WTC11 (cell line): ENCODE measurements around the gene ASCC3. TPM values are rescaled to one million over a fixed set of nuclear protein-coding genes. Genes with fewer than 3 reads are reported as not detected.

Experiments used
- ATAC-seq: fragments of 200-7000 bp; cut with Tn5 transposase; 2 replicates; pipeline ENCODE4 v1.10.0; 2021; ENCODE audit warnings: mild to moderate bottlenecking, moderate library complexity
- CTCF ChIA-PET: fragments of 300-600 bp; sonication (Branson Sonifier 250); formaldehyde crosslinking; loops from one replicate; lab custom pipeline; 2021; ENCODE audit warnings: antibody characterized with exemption; lab: Charles Lee
- POLR2A ChIA-PET: fragments of 350-600 bp; sonication (Branson Sonifier 250); formaldehyde crosslinking; loops from one replicate; lab custom pipeline; 2021; ENCODE audit warnings: antibody characterized with exemption; lab: Charles Lee
- DNase-seq: peaks from one replicate; pipeline ENCODE4 v3.0.0; 2021; ENCODE audit warnings: low spot score
- H3K27ac Mint-ChIP-seq: 2 replicates; pipeline ENCODE4 v1.8.0; 2021; ENCODE audit warnings: mixed read lengths
- H3K27me3 Mint-ChIP-seq: 2 replicates; pipeline ENCODE4 v1.8.0; 2021; ENCODE audit warnings: low read depth, mild to moderate bottlenecking, moderate library complexity, mixed read lengths
- H3K36me3 Mint-ChIP-seq: 2 replicates; pipeline ENCODE4 v1.8.0; 2021; ENCODE audit warnings: mixed read lengths
- H3K4me1 Mint-ChIP-seq: 2 replicates; pipeline ENCODE4 v1.8.0; 2022; ENCODE audit warnings: mixed read lengths
- H3K4me3 Mint-ChIP-seq: 2 replicates; pipeline ENCODE4 v1.8.0; 2021; ENCODE audit warnings: mild to moderate bottlenecking, moderate library complexity, mixed read lengths
- H3K9me3 Mint-ChIP-seq: 2 replicates; pipeline ENCODE4 v1.8.0; 2021; ENCODE audit warnings: mixed read lengths
- AR ChIP-seq: fragments of 250-450 bp; sonication (Bioruptor Pico); IDR thresholded peaks from 2 replicates; pipeline ENCODE4 v1.9.0; 2021; ENCODE audit warnings: mild to moderate bottlenecking
- ATF1 ChIP-seq: sonication (generic); formaldehyde crosslinking; IDR thresholded peaks from 2 replicates; pipeline ENCODE4 v1.8.1; 2023; ENCODE audit warnings: mild to moderate bottlenecking, moderate library complexity, missing genetic modification reagents
- ATF2 ChIP-seq: sonication (generic); formaldehyde crosslinking; IDR thresholded peaks from 2 replicates; pipeline ENCODE4 v1.8.1; 2022; ENCODE audit warnings: low read depth, missing genetic modification reagents, borderline replicate concordance
- E2F1 ChIP-seq: sonication (generic); formaldehyde crosslinking; IDR thresholded peaks from 2 replicates; pipeline ENCODE4 v1.8.0; 2022; ENCODE audit warnings: mild to moderate bottlenecking, missing genetic modification reagents
- ELF4 ChIP-seq: sonication (generic); formaldehyde crosslinking; IDR thresholded peaks from 2 replicates; pipeline ENCODE4 v1.8.1; 2022; ENCODE audit warnings: low read depth, mild to moderate bottlenecking, moderate library complexity, missing genetic modification reagents
- GABPB1 ChIP-seq: sonication (generic); formaldehyde crosslinking; IDR thresholded peaks from 2 replicates; pipeline ENCODE4 v1.8.1; 2023; ENCODE audit warnings: mild to moderate bottlenecking, missing genetic modification reagents
- GTF2I ChIP-seq: fragments of 250-450 bp; sonication (Bioruptor Pico); conservative IDR thresholded peaks from 2 replicates; pipeline ENCODE4 v1.4.0; 2021; ENCODE audit warnings: mild to moderate bottlenecking
- HMGXB4 ChIP-seq: sonication (generic); formaldehyde crosslinking; IDR thresholded peaks from 2 replicates; pipeline ENCODE4 v1.8.1; 2023; ENCODE audit warnings: mild to moderate bottlenecking, moderate library complexity, missing genetic modification reagents
- IRF1 ChIP-seq: sonication (generic); formaldehyde crosslinking; IDR thresholded peaks from 2 replicates; pipeline ENCODE4 v1.8.0; 2023; ENCODE audit warnings: missing genetic modification reagents
- MAX ChIP-seq: sonication (generic); formaldehyde crosslinking; IDR thresholded peaks from 2 replicates; pipeline ENCODE4 v1.8.0; 2022; ENCODE audit warnings: mild to moderate bottlenecking, missing genetic modification reagents
- MXD4 ChIP-seq: fragments of 250-450 bp; sonication (Bioruptor Pico); IDR thresholded peaks from 2 replicates; pipeline ENCODE4 v1.8.0; 2021; ENCODE audit warnings: mild to moderate bottlenecking, moderate library complexity, borderline replicate concordance
- MYBL2 ChIP-seq: sonication (generic); formaldehyde crosslinking; IDR thresholded peaks from 2 replicates; pipeline ENCODE4 v1.8.1; 2023; ENCODE audit warnings: mild to moderate bottlenecking, moderate library complexity, missing genetic modification reagents
- NFATC4 ChIP-seq: fragments of 250-450 bp; sonication (Bioruptor Pico); IDR thresholded peaks from 2 replicates; pipeline ENCODE4 v1.9.0; 2021; ENCODE audit warnings: mild to moderate bottlenecking
- NFYB ChIP-seq: sonication (generic); formaldehyde crosslinking; conservative IDR thresholded peaks from 2 replicates; pipeline ENCODE4 v1.8.0; 2022; ENCODE audit warnings: low read depth, missing genetic modification reagents
- SOX15 ChIP-seq: fragments of 250-450 bp; sonication (Bioruptor Pico); IDR thresholded peaks from 2 replicates; pipeline ENCODE4 v1.9.0; 2021; ENCODE audit warnings: mild to moderate bottlenecking
- ZMAT4 ChIP-seq: fragments of 250-450 bp; sonication (Bioruptor Pico); IDR thresholded peaks from 2 replicates; pipeline ENCODE4 v1.9.0; 2021; ENCODE audit warnings: mild to moderate bottlenecking
- ZNF138 ChIP-seq: sonication (generic); formaldehyde crosslinking; conservative IDR thresholded peaks from 2 replicates; pipeline ENCODE4 v1.8.1; 2022; ENCODE audit warnings: mild to moderate bottlenecking, moderate library complexity, missing genetic modification reagents
- ZNF263 ChIP-seq: sonication (generic); formaldehyde crosslinking; IDR thresholded peaks from 2 replicates; pipeline ENCODE4 v1.8.1; 2022; ENCODE audit warnings: low read depth, mild to moderate bottlenecking, moderate library complexity, missing genetic modification reagents
- ZNF317 ChIP-seq: sonication (generic); formaldehyde crosslinking; IDR thresholded peaks from 2 replicates; pipeline ENCODE4 v1.8.1; 2023; ENCODE audit warnings: low read depth, mild to moderate bottlenecking, moderate library complexity, missing genetic modification reagents, borderline replicate concordance
- ZNF423 ChIP-seq: fragments of 250-450 bp; sonication (Bioruptor Pico); IDR thresholded peaks from 2 replicates; pipeline ENCODE4 v2.1.2; 2022; ENCODE audit warnings: mild to moderate bottlenecking, moderate library complexity
- ZNF532 ChIP-seq: fragments of 250-450 bp; sonication (Bioruptor Pico); IDR thresholded peaks from 2 replicates; pipeline ENCODE4 v1.9.0; 2021; ENCODE audit warnings: mild to moderate bottlenecking, borderline replicate concordance
- total RNA-seq: library from RNA; stranded (reverse); gene quantifications from 3 replicates; pipeline ENCODE4 v1.2.3, GENCODE V29; 2021

The ASCC3 gene
- total RNA-seq, 1 experiment from 2014 or later: 80.7 TPM

GRCh38 chr6:100575921-100576320 is 305.2 kb downstream of the ASCC3 start:
- H3K4me3 Mint-ChIP-seq: no peak overlapping the region
- DNase-seq: no peak
- no peaks in the 10 kb centered on the region for H3K4me1 Mint-ChIP-seq
- H3K27ac Mint-ChIP-seq: no peak overlapping the region
- ChIA-PET CTCF (interaction anchor here (1.2 kb wide), 1 partner anchor 459 kb away, joined by 4 read pairs; no protein-coding TSS in a partner anchor), POLR2A (no interaction called here)
- TF ChIP-seq AR: no peak
- no peak for TF ChIP-seq HMGXB4 (CRISPR knock-in tag)
- no peak for TF ChIP-seq IRF1 (CRISPR knock-in tag)
- TF ChIP-seq ZNF138 (CRISPR knock-in tag): no peak
- TF ChIP-seq ZNF317: no peak
- TF ChIP-seq ATF1 (CRISPR knock-in tag): no peak
- TF ChIP-seq NFATC4 (CRISPR knock-in tag): no peak
- no peak for TF ChIP-seq ATF2 (CRISPR knock-in tag)
- no peak for TF ChIP-seq ZMAT4 (CRISPR knock-in tag)
- TF ChIP-seq E2F1 (CRISPR knock-in tag): no peak
- TF ChIP-seq NFYB: no peak
- no peak for TF ChIP-seq SOX15 (CRISPR knock-in tag)
- TF ChIP-seq MXD4 (CRISPR knock-in tag): no peak
- TF ChIP-seq MYBL2 (CRISPR knock-in tag): no peak
- TF ChIP-seq GABPB1 (CRISPR knock-in tag): no peak
- H3K36me3 Mint-ChIP-seq: peaks cover 13% of the 10 kb centered on the region
- H3K9me3 Mint-ChIP-seq: peaks cover 12% of the 10 kb centered on the region
- no peak for ATAC-seq
- no peaks in the 10 kb centered on the region for H3K27me3 Mint-ChIP-seq

GRCh38 chr6:100574836-100575235 is 306.3 kb downstream of the ASCC3 start:
- no peaks in the 10 kb centered on the region for H3K4me1 Mint-ChIP-seq
- DNase-seq (no peak), ATAC-seq (no peak)
- H3K27me3 Mint-ChIP-seq: no peaks in the 10 kb centered on the region
- no peak overlapping the region for H3K4me3 Mint-ChIP-seq
- POLR2A ChIA-PET: no interaction called here
- H3K9me3 Mint-ChIP-seq: peaks cover 9% of the 10 kb centered on the region
- no peak overlapping the region for H3K27ac Mint-ChIP-seq
- H3K36me3 Mint-ChIP-seq: peaks cover 16% of the 10 kb centered on the region
- CTCF ChIA-PET: interaction anchor here (1.3 kb wide), 1 partner anchor 89 kb away, joined by 4 read pairs; no protein-coding TSS in a partner anchor
- no peak for TF ChIP-seq ZNF532 (CRISPR knock-in tag)
- TF ChIP-seq ELF4 (CRISPR knock-in tag): no peak
- TF ChIP-seq ZNF263 (CRISPR knock-in tag): no peak
- no peak for TF ChIP-seq ZNF423 (CRISPR knock-in tag)
- no peak for TF ChIP-seq MYBL2 (CRISPR knock-in tag)
- no peak for TF ChIP-seq ATF1 (CRISPR knock-in tag)
- no peak for TF ChIP-seq MAX (CRISPR knock-in tag)
- TF ChIP-seq GTF2I (CRISPR knock-in tag): no peak
